Heart right ventricle (tissue), 16 donors: ENCODE data around the gene COL4A3. TPM values are rescaled to one million over a fixed set of nuclear protein-coding genes. Genes with fewer than 3 reads are reported as not detected.

ENCODE experiments used
- ATAC-seq, 8 donors: fragments of 200-7000 bp; cut with Tn5 transposase; one replicate each; pipeline ENCODE4 v1.9.1; 2020; ENCODE audit warnings: mild to moderate bottlenecking in 8 of 8, moderate library complexity in 8 of 8, moderate number of reproducible peaks in 1 of 8
- DNase-seq, 2 donors: peaks; one replicate each; pipeline ENCODE4 v3.0.0-alpha.2; 2020
- H3K27ac ChIP-seq, 10 donors: fragments of 200-600 bp; sonication (generic) in 2 of 10; one replicate each; pipeline versions ENCODE4 v1.5.0 to v1.8.0; 2020 to 2022; ENCODE audit warnings: mild to moderate bottlenecking in 3 of 10
- H3K27me3 ChIP-seq, 7 donors: fragments of 200-600 bp; one replicate each; pipeline ENCODE4 v1.8.0; 2021 to 2022; ENCODE audit warnings: mild to moderate bottlenecking in 2 of 7
- H3K36me3 ChIP-seq, 9 donors: fragments of 200-600 bp; sonication (generic) in 1 of 9; one replicate each; pipeline versions ENCODE4 v1.5.0 to v1.8.0; 2020 to 2022; ENCODE audit warnings: mild to moderate bottlenecking in 2 of 9
- H3K4me1 ChIP-seq, 9 donors: fragments of 200-600 bp; sonication (generic) in 1 of 9; one replicate each; pipeline versions ENCODE4 v1.5.0 to v1.8.0; 2020 to 2022; ENCODE audit warnings: mild to moderate bottlenecking in 4 of 9
- H3K4me3 ChIP-seq, 10 donors: fragments of 200-600 bp; sonication (generic) in 2 of 10; one replicate each; pipeline versions ENCODE4 v1.5.0 to v1.8.0; 2020 to 2022; ENCODE audit warnings: mild to moderate bottlenecking in 7 of 10, moderate library complexity in 2 of 10
- H3K9me3 ChIP-seq, 11 donors: fragments of 200-600 bp in 10 of 11; sonication (generic) in 2 of 11; one replicate each; pipeline versions ENCODE4 v1.5.0 to v1.8.0; 2013 to 2022; ENCODE audit warnings: mild to moderate bottlenecking in 2 of 11, control low read depth in 1 of 11, moderate library complexity in 1 of 11
- WGBS, 2 donors: extraction: QIAGEN DNeasy Blood & Tissue Kit; methylation state at CpG; one replicate each; pipeline ENCODE4 v1.1.7; 2013; ENCODE audit warnings: inconsistent platforms in 1 of 2; 5-methylcytosine and 5-hydroxymethylcytosine counted together
- intact Hi-C, 10 donors: fragments of 100-400 bp; cut with DNase I; formaldehyde crosslinking; loops; one replicate each; pipeline versions ENCODE4 v1.11.1 to v1.14.2; 2022
- polyA plus RNA-seq, 2 donors: library from polyadenylated mRNA; stranded (reverse); fragments of 200-250 nt; gene quantifications; one replicate each; pipeline ENCODE4 v1.2.3, GENCODE V29; 2013
- total RNA-seq, 10 donors: library from RNA; stranded (reverse); fragmentation: NEBNext Ultra II Directional in 3 of 10; extraction: Animal tissue kit (Norgen Biotek cat#: 25700) in 3 of 10; gene quantifications; one replicate each; pipeline versions ENCODE4 v1.2.1 to v1.2.4, GENCODE V29; 2021 to 2023
- TF ChIP-seq, protein P1 (sequence below), 9 donors: fragments of 200-600 bp; sonication (generic) in 2 of 9; IDR thresholded peaks; one replicate each; pipeline versions ENCODE4 v1.5.0 to v1.8.0; 2021 to 2022; ENCODE audit warnings: antibody characterized with exemption in 9 of 9, mild to moderate bottlenecking in 5 of 9, moderate library complexity in 1 of 9
- donor health status: Arrhythmogenic right ventricular cardiomyopathy.
- donor health status: ischemic (EF 13 %, LVEDD 7.1; RV severe dilation, severe dysfunction).
- donor health status: healthy with polysubstance abuse.
- donor health status: DM: no; HTN: yes; CAD: no.
- donor health status: DM: no; HTN: no; CAD: no.
- donor health status: ischemic (EF 25% LVEDD 6.9; RV normal size, moderate dysfunction).
- donor health status: ischemic (EF 25% LVEDD 5.7; RV mildly dilated, moderate dysfunction).
- donor health status: healthy.
- donor health status: DM: yes; HTN: yes; CAD: no.
- donor health status: Ischemic cardiomyopathy.
- donor health status: ischemic (EF 35%, LVEDD 5.7; RV mildly dilated, moderate dysfunction).
- donor health status: nonischemic (EF 11% LVEDD 7.7; RV severe dilation, severe dysfunction).
- donor health status: DM: yes; HTN: yes; CAD: no.
- donor health status: PGD.
- donor health status: ischemic (EF 29% LVEDD 5.4; RV normal size, mild dysfunction).
- donor health status: nonischemic (EF 23%, LVEDD 6.1; RV moderate dilation, normal function).

Gene COL4A3
- total and polyA plus RNA-seq, 12 donors = 0.91 to 6.2 (median 2.3) TPM

DNA sequence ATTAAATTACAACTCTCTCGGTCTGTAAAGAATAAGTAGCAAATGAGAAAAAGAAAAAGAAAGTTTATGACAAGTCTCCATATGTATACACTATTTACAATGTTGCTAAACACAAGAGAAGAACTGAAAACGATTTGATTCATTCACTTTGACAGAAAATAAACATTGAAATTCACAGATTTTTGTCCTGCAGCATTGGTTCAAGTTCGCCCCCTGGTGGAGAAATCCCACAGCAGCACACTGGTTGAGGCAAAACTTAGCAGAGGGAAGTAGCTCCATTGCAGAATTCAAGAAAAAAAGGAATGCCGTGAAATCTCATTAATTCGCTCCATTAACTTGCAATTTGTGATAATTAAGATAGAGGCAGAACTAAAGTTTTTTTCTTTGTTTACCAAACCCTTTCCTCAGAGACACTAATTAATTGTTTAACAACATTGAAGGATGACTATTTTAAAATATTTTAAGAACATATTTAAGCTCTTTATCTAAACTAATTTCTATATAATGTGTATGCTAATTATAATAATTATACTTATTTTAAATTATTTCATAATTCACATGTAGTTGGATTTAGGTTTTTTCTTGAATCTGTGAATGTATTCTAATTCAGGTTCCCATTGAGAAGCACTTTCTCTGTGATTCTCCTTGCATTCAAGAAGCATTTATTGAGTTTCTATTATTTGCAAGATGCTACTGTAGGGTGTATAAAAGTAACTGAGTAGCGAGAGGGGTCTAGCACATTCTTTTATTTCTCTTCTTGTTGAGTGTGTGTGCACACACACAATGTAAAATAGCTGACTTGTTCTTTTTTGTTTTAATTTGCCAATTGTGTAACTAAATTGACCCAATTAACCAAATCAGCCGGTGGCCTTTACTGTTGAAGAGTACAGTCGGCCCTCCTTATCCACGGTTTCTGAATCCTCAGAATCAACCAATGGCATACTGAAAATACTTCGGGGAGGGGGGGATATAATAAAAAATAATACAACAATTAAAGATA lies 74.1 kb downstream of the COL4A3 start:
- 36 to 40% methylated on average over 10 of the region's 10 CpGs for WGBS, 2 donors
- no peak overlapping the region for H3K4me3 ChIP-seq
- TF ChIP-seq, protein P1, sequence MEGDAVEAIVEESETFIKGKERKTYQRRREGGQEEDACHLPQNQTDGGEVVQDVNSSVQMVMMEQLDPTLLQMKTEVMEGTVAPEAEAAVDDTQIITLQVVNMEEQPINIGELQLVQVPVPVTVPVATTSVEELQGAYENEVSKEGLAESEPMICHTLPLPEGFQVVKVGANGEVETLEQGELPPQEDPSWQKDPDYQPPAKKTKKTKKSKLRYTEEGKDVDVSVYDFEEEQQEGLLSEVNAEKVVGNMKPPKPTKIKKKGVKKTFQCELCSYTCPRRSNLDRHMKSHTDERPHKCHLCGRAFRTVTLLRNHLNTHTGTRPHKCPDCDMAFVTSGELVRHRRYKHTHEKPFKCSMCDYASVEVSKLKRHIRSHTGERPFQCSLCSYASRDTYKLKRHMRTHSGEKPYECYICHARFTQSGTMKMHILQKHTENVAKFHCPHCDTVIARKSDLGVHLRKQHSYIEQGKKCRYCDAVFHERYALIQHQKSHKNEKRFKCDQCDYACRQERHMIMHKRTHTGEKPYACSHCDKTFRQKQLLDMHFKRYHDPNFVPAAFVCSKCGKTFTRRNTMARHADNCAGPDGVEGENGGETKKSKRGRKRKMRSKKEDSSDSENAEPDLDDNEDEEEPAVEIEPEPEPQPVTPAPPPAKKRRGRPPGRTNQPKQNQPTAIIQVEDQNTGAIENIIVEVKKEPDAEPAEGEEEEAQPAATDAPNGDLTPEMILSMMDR (IDR thresholded peaks at IDR 0.05) = peak; percentile 88 to 99 (median 96)
- no peaks in the 10 kb centered on the region for H3K4me1 ChIP-seq
- no peak overlapping the region for H3K27ac ChIP-seq
- peak; percentile 63 to 76 for DNase-seq
- H3K36me3 ChIP-seq = peaks cover 0 to 3% (median 0%) of the 10 kb centered on the region in 9 donors
- no peaks in the 10 kb centered on the region for H3K27me3 ChIP-seq
- ATAC-seq = peak in 3 of 8 donors; percentile 58 to 75 (median 64)
- no peaks in the 10 kb centered on the region for H3K9me3 ChIP-seq
- intact Hi-C loops = loop anchor here (1.0 to 2.0 kb wide), 4 partner anchors 108 to 110 kb away; no protein-coding TSS in a partner anchor

DNA sequence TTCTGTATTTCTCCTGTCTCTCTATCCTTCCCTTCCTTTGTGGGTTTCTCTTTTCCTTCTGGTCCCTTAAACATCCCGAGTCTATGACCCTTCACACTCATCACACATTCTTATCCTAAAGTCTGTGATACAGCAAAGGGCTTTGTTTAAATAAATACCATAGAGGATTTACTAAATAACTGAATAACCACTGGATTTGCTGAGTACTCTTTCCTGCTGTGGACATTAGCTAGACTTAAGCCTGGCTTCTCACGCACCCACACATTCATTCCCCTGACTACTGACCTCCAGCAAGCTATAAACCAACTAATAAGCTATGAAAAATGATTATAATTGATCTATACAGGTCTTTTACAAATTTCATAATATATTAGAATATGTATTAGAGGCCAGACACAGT lies 76.6 kb downstream of the COL4A3 start:
- H3K9me3 ChIP-seq = no peaks in the 10 kb centered on the region
- H3K4me1 ChIP-seq = no peaks in the 10 kb centered on the region
- no peak for DNase-seq
- no peak for ATAC-seq
- no peaks in the 10 kb centered on the region for H3K27me3 ChIP-seq
- TF ChIP-seq, protein P1 (IDR thresholded peaks at IDR 0.05) = no peak
- 69 to 76% methylated on average over 2 of the region's 2 CpGs for WGBS, 2 donors
- no peak overlapping the region for H3K27ac ChIP-seq
- peaks cover 0 to 5% (median 0%) of the 10 kb centered on the region in 9 donors for H3K36me3 ChIP-seq
- intact Hi-C loops = loop anchor here in 1 of 10 donors (5.0 kb wide), 1 partner anchor 526 kb away; no protein-coding TSS in a partner anchor
- H3K4me3 ChIP-seq = no peak overlapping the region

DNA sequence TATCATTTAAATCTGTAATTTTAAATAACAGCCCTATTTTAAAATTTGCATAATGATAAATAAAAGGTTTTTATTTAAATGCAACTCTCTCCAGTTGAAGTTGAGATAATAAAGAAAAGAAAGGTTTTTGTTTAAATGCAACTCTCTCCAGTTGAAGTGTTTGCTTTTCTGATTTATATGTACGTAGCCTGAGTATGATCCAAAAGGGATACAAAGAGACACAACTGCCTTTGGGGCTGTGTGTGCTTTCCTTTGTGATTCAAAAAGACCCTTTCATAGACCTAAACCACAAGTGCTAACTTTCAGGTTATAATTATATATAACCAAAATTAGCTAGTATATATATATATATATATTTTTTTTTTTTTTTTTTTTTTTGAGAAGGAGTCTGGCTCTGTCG lies 84.5 kb downstream of the COL4A3 start:
- Histone ChIP-seq H3K9me3 (no peaks in the 10 kb centered on the region), H3K27me3 (no peaks in the 10 kb centered on the region), H3K27ac (no peak overlapping the region), H3K36me3 (peaks cover 0 to 28% (median 0%) of the 10 kb centered on the region in 9 donors), H3K4me1 (no peaks in the 10 kb centered on the region), H3K4me3 (no peak overlapping the region)
- ATAC-seq (no peak), DNase-seq (no peak)
- TF ChIP-seq, protein P1 (IDR thresholded peaks at IDR 0.05) = no peak
- WGBS, 2 donors = 90 to 96% methylated on average over 2 of the region's 2 CpGs
- intact Hi-C loops = no loop called here

DNA sequence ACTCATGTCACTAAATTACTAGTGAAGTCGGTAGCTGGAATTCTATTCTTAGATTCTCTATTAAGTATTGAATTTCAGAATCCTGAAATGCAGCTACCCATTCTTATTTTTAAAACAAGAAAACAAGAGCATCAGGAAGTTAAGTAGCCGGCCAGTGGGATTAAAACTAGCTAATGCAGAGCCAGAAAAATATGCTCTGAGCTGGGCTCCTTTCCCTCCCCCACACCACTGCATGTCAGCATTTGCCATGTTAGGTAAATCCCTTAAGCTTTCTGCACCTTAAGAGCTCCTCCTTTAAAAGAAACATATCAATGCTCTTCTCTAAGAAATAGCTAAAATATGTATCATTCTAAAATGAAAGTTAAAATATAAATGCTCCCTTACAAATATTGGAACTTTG lies 88.4 kb downstream of the COL4A3 start:
- DNase-seq (no peak), ATAC-seq (no peak)
- intact Hi-C loops = no loop called here
- Histone ChIP-seq H3K27me3 (no peaks in the 10 kb centered on the region), H3K4me3 (no peak overlapping the region), H3K36me3 (peaks cover 0 to 36% (median 0%) of the 10 kb centered on the region in 9 donors), H3K9me3 (peaks cover 0 to under 1% (median 0%) of the 10 kb centered on the region in 11 donors), H3K4me1 (no peaks in the 10 kb centered on the region), H3K27ac (no peak overlapping the region)
- TF ChIP-seq, protein P1 (IDR thresholded peaks at IDR 0.05) = no peak
- WGBS, 2 donors = 61 to 63% methylated on average over 2 of the region's 2 CpGs
